Vagina (tissue), 2 donors: ENCODE results near the gene NPAS3. TPM values are rescaled to one million over a fixed set of nuclear protein-coding genes. Genes with fewer than 3 reads are reported as not detected.
A peak's percentile ranks its signal among the peaks of the same experiment; 100 is the strongest.

Experiments
- DNase-seq, 2 donors: peaks; one replicate each; pipeline ENCODE4 v3.0.0-alpha.2; 2017; ENCODE audit errors: extremely low spot score in 2 of 2
- H3K27ac ChIP-seq: fragments of 200-600 bp; sonication (generic); one replicate; pipeline ENCODE4 v1.5.1; 2019
- H3K27me3 ChIP-seq: fragments of 200-600 bp; sonication (generic); one replicate; pipeline ENCODE4 v1.5.1; 2019
- H3K36me3 ChIP-seq, 2 donors: fragments of 200-600 bp; sonication (generic); one replicate each; pipeline ENCODE4 v1.5.1; 2017 to 2019
- H3K4me1 ChIP-seq: fragments of 200-600 bp; sonication (generic); one replicate; pipeline ENCODE4 v1.5.1; 2019
- H3K4me3 ChIP-seq, 2 donors: fragments of 200-600 bp; sonication (generic); 1 replicate in 1 of 2; 2 replicates in 1 of 2; pipeline ENCODE4 v1.5.1; 2016 to 2019
- H3K9me3 ChIP-seq: fragments of 200-600 bp; sonication (generic); one replicate; pipeline ENCODE4 v1.5.1; 2019
- POLR2A ChIP-seq, 2 donors: fragments of 450-650 bp; IDR thresholded peaks; one replicate each; pipeline ENCODE4 v1.6.1; 2017; ENCODE audit warnings: antibody characterized with exemption in 2 of 2, mild to moderate bottlenecking in 2 of 2, moderate library complexity in 2 of 2
- POLR2AphosphoS5 ChIP-seq, 2 donors: sonication (generic); formaldehyde crosslinking; IDR thresholded peaks; one replicate each; pipeline ENCODE4 v1.9.0; 2017; ENCODE audit warnings: antibody characterized with exemption in 2 of 2, mild to moderate bottlenecking in 2 of 2, low read depth in 1 of 2; ENCODE audit not compliant: insufficient read depth in 1 of 2
- intact Hi-C: fragments of 100-400 bp; cut with DNase I; formaldehyde crosslinking; loops from one replicate; pipeline ENCODE4 v1.15.1; 2023
- total RNA-seq: library from RNA; depleted of rRNA; stranded (reverse); fragments of >200 nt; gene quantifications from one replicate; pipeline ENCODE4 v1.2.3, GENCODE V29; 2016
- TF ChIP-seq, protein P1 (sequence below), 3 experiments: fragments of 450-650 bp in 2 of 3; fragments of 200-600 bp in 1 of 3; sonication (generic) in 1 of 3; IDR thresholded peaks; one replicate each; pipeline ENCODE4 v1.5.1; 2017 to 2019; ENCODE audit warnings: antibody characterized with exemption in 3 of 3, mild to moderate bottlenecking in 2 of 3, moderate library complexity in 2 of 3

The NPAS3 gene
- total RNA-seq, 1 donor from 2014 or later: 1.2 TPM

DNA sequence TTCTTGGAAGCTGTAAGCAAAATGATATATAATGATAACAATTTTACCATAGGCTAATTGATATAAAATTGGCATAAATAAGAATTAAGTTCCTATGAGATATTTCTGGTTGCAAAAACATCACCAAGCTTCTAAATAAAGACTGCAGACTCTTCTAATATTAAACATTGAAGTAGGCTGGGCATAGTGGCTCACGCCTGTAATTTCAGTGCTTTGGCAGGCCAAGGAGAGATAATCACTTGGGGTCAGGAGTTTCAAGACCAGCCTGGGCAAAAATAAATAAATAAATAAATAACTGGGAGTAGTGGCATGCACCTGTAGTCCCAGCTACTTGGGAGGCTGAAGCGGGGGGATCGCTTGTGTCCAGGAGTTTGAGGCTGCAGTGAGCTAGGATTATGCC is 71.8 kb downstream of the NPAS3 start:
- Histone ChIP-seq H3K36me3 (no peaks in the 10 kb centered on the region), H3K9me3 (no peaks in the 10 kb centered on the region), H3K27me3 (no peaks in the 10 kb centered on the region), H3K4me3 (no peak overlapping the region), H3K27ac (no peak overlapping the region), H3K4me1 (no peaks in the 10 kb centered on the region)
- no peak for TF ChIP-seq POLR2AphosphoS5 (IDR thresholded peaks at IDR 0.05; ENCODE audit: insufficient read depth in 1 of 2, low read depth in 1 of 2)
- no peak for TF ChIP-seq POLR2A (IDR thresholded peaks at IDR 0.05)
- no peak for DNase-seq
- intact Hi-C loops: no loop called here

DNA sequence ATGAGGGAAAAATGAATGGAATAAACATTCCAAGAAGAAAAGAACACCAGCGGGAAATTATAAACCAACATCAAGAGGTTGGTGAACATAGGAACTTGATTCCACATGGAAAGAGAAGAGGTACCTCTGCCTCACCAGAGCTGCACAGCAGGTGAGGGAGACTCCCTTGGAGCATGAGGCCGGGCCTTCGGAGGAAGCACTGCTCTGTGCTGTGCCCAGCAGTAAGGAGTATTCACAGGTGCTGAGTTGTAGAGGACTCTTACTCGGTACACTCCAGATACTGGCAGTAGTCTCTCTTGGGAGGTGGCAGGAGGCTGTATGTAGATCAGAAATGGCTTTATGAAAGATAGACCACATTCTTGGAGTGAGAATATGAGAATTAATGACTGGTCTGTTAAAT is 76.0 kb downstream of the NPAS3 start:
- H3K36me3 ChIP-seq: no peaks in the 10 kb centered on the region
- H3K4me1 ChIP-seq: no peaks in the 10 kb centered on the region
- H3K27ac ChIP-seq: no peak overlapping the region
- no peaks in the 10 kb centered on the region for H3K9me3 ChIP-seq
- H3K4me3 ChIP-seq: no peak overlapping the region
- no peak for DNase-seq
- no peak for TF ChIP-seq POLR2AphosphoS5 (IDR thresholded peaks at IDR 0.05; ENCODE audit: insufficient read depth in 1 of 2, low read depth in 1 of 2)
- H3K27me3 ChIP-seq: no peaks in the 10 kb centered on the region
- intact Hi-C loops: no loop called here

DNA sequence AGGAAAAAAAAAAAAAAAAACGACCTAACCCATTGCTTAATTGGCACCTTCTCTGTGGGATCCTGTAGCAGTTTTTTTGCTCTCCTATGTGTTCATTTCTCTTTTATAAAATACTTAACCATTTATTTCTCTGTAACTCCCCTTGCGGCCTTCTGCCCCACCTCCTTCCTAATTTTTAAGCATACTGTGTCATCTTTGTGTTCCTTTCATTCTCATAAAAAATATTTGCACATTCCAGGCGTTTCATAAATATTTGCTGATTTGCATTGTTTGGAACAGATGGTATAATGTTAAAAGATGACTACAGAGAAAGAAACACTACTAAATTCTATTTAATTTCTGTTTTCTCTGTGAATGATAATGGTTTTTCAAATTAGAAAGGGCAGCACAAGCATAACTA is 77.9 kb downstream of the NPAS3 start:
- TF ChIP-seq POLR2A (IDR thresholded peaks at IDR 0.05) (no peak), POLR2AphosphoS5 (IDR thresholded peaks at IDR 0.05; ENCODE audit: insufficient read depth in 1 of 2, low read depth in 1 of 2) (no peak)
- TF ChIP-seq, protein P1, sequence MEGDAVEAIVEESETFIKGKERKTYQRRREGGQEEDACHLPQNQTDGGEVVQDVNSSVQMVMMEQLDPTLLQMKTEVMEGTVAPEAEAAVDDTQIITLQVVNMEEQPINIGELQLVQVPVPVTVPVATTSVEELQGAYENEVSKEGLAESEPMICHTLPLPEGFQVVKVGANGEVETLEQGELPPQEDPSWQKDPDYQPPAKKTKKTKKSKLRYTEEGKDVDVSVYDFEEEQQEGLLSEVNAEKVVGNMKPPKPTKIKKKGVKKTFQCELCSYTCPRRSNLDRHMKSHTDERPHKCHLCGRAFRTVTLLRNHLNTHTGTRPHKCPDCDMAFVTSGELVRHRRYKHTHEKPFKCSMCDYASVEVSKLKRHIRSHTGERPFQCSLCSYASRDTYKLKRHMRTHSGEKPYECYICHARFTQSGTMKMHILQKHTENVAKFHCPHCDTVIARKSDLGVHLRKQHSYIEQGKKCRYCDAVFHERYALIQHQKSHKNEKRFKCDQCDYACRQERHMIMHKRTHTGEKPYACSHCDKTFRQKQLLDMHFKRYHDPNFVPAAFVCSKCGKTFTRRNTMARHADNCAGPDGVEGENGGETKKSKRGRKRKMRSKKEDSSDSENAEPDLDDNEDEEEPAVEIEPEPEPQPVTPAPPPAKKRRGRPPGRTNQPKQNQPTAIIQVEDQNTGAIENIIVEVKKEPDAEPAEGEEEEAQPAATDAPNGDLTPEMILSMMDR (IDR thresholded peaks at IDR 0.05): no peak
- Histone ChIP-seq H3K27ac (no peak overlapping the region), H3K36me3 (no peaks in the 10 kb centered on the region), H3K4me3 (no peak overlapping the region), H3K9me3 (no peaks in the 10 kb centered on the region), H3K27me3 (no peaks in the 10 kb centered on the region), H3K4me1 (no peaks in the 10 kb centered on the region)
- no peak for DNase-seq
- intact Hi-C loops: no loop called here

DNA sequence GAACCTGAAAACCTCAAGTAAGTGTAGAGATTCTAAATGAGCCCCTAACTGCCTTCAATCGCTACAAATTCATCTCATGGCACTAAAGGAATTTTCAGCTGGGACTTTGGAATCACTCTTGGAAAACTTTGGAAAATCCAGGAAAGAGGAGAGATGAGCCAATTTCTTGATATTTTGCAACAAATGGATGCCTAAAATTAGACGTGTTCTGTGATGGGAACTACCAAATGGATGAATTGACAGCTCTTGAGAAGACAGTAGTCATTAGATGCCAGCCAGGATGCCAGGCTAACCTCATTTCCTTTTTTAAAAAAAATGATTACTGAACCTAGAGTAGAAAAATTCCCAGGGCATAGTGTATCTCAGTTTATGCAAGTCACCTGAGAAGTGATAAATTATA is 78.3 kb downstream of the NPAS3 start:
- Histone ChIP-seq H3K36me3 (no peaks in the 10 kb centered on the region), H3K27me3 (no peaks in the 10 kb centered on the region), H3K9me3 (no peaks in the 10 kb centered on the region), H3K4me3 (no peak overlapping the region), H3K27ac (no peak overlapping the region), H3K4me1 (no peaks in the 10 kb centered on the region)
- intact Hi-C loops: no loop called here
- DNase-seq: no peak
- TF ChIP-seq POLR2AphosphoS5 (IDR thresholded peaks at IDR 0.05; ENCODE audit: insufficient read depth in 1 of 2, low read depth in 1 of 2): no peak
- no peak for TF ChIP-seq POLR2A (IDR thresholded peaks at IDR 0.05)
- TF ChIP-seq, protein P1 (IDR thresholded peaks at IDR 0.05): no peak

DNA sequence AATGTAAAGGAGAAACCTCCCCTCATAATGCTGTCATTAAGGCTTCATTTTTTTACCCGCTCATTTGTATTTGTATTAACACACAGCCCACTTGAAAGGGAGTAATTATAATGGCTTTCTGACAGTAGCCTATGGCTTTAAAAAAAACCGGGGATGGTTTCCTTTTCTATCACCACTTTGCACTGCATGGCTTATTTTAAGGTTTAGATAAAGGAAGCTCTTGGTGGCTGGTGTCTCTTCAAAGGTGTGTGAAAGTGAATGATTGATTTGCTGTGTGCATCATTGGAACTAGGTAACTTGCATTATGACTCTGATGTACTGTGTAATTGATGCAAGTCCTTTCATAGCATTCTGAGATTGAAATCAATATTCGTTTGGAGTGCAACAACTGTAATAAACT is 80.7 kb downstream of the NPAS3 start:
- no peaks in the 10 kb centered on the region for H3K9me3 ChIP-seq
- H3K36me3 ChIP-seq: no peaks in the 10 kb centered on the region
- intact Hi-C loops: no loop called here
- no peak for TF ChIP-seq POLR2A (IDR thresholded peaks at IDR 0.05)
- no peak for TF ChIP-seq POLR2AphosphoS5 (IDR thresholded peaks at IDR 0.05; ENCODE audit: insufficient read depth in 1 of 2, low read depth in 1 of 2)
- TF ChIP-seq, protein P1 (IDR thresholded peaks at IDR 0.05): no peak
- DNase-seq: no peak
- H3K4me3 ChIP-seq: no peak overlapping the region
- H3K4me1 ChIP-seq: no peaks in the 10 kb centered on the region
- no peaks in the 10 kb centered on the region for H3K27me3 ChIP-seq
- H3K27ac ChIP-seq: no peak overlapping the region

DNA sequence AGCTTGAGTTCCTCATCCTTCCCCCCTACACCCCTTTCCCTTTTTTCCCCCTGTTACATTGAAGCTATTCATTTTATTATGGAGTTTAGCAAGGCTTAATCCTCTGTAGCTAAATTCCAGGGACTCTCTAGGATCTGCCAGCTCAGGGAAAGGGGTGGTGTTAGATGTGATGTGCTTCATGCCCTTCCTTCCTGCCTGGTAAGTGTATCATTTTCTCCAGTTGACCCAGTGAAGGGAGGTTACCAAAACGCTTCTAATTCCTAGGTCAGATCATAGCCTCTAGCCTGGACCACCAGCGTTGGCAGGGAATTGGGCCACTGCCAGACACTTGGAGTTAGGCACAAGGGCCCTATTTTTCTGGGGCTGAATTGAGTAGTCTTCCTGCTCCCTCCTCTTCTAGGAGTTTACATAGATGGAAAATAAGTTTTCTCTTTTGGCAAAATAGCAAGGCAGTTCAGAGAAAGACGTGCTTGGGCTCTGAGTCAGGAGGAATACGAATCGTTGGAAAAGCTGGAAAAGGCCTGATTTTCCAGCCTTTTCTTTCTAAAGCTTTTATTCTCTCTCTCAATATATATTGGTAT is 88.3 kb downstream of the NPAS3 start:
- no peak for DNase-seq
- TF ChIP-seq, protein P1 (IDR thresholded peaks at IDR 0.05): no peak
- no peak for TF ChIP-seq POLR2A (IDR thresholded peaks at IDR 0.05)
- TF ChIP-seq POLR2AphosphoS5 (IDR thresholded peaks at IDR 0.05; ENCODE audit: insufficient read depth in 1 of 2, low read depth in 1 of 2): no peak
- Histone ChIP-seq H3K9me3 (no peaks in the 10 kb centered on the region), H3K36me3 (no peaks in the 10 kb centered on the region), H3K4me1 (peaks cover 15% of the 10 kb centered on the region), H3K4me3 (no peak overlapping the region), H3K27ac (peak overlapping the region; percentile 0), H3K27me3 (no peaks in the 10 kb centered on the region)
- intact Hi-C loops: no loop called here
